ENCODE data around the gene CFAP46.

CFAP46 gene

GRCh38 chr10:132841615-132841975 is 100.8 kb downstream of the CFAP46 start:
- H3K4me3 ChIP-seq (ENCODE audit: control insufficient read depth, low read depth, low read length), result no peak overlapping the region
- TF ChIP-seq CTCF (IDR thresholded peaks at IDR 0.05; ENCODE audit: control insufficient read depth, insufficient read depth, low read depth, low read length, missing control alignments), result no peak
- no peak for DNase-seq (ENCODE audit: low read depth)

DNA sequence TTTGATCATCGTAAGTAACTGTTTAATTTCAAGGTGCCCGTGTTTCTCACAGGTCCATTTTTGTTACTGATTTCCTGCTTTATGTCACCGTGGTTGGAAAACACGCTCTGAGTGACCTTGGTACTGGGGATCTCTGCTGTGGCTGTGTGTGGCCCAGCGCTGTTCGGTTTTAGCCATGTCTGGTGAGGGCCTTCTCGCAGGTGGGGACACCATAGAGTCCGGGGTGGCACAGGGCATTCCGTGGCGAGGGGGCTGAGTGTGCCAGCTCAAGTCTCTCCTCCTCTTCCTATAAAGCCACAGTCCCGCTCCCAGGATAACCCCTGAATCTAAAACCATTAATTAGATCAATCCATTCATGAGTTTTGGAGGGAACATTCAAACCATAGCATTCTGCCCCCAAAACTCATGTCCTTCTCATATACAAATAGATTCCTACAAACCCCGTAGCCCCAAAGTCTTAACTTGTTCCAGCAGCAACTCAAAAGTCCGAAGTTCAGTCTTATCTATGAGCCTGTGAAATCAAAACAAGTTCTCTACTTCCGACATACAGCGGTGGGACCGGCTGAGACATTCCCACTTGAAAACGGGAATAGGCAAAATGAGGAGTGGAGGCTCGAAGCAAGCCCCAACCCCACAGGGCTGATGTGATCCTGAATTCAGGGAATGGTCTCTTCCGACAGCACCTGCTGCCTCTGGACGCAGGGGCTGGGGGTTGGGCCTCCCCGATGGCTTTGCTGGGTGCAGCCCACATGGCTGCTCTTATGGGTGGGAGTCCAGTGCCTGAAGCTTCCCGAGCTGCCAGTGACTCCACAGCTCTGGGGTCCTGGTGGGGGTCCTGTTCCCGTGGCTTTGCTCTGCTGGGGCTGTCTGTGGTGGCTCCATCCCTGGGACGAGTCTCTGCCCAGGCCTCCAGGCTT is 101.4 kb downstream of the CFAP46 start:
- TF ChIP-seq CTCF (IDR thresholded peaks at IDR 0.05; ENCODE audit: control insufficient read depth, insufficient read depth, low read depth, low read length, missing control alignments), result no peak
- no peak for DNase-seq (ENCODE audit: low read depth)
- no peak overlapping the region for H3K4me3 ChIP-seq (ENCODE audit: control insufficient read depth, low read depth, low read length)

DNA sequence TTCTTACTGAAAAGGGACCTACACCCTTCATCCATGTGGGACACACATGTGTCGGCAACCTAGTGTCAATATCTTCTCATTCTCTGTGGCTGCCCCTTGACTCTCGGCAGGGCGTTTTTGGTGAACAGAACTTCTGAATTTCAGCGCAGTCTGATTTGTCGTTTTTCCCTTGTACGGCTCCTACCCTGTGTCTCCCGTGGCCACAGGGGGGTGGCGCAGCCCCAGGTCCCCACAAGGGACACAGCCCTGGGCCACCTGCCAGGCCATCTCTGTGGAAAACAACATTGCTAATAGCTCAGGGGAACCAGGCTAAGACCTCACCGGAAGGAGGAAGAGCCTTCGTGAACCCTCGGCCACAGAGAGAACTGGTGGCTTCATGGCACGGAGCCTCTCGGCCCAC is 103.3 kb downstream of the CFAP46 start:
- H3K4me3 ChIP-seq (ENCODE audit: control insufficient read depth, low read depth, low read length), result no peak overlapping the region
- no peak for TF ChIP-seq CTCF (IDR thresholded peaks at IDR 0.05; ENCODE audit: control insufficient read depth, insufficient read depth, low read depth, low read length, missing control alignments)
- DNase-seq (ENCODE audit: low read depth), result no peak

DNA sequence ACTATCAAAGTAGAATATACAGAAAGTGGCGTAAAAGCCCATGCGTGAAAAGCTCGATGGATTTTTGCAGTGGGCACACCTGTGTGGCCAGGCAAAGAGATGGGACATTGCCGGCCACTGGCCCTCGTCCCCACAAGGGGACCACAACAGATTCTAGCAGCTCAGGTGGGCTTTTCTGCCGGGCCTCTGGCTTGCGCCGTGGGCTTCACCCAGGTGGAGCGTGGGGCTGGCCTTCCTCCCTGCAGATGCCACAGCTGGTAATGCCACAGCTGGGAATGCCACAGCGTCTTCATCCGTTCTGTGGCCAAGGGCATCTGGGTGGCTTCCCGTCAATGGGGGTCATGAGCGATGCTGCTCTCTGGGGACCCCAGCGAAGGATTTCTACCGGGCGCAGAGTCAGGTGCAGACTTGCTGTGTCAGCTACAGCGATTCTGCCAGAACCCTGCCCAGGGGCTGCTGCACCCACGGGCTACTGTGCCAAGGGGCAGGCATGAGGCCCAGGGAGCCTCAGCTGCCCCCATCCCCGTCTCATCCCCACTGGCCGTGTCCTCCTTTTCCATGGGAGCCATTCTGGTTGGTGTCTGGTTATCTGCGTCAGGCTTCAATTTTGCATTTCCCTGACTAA is 103.9 kb downstream of the CFAP46 start:
- DNase-seq (ENCODE audit: low read depth), result no peak
- no peak for TF ChIP-seq CTCF (IDR thresholded peaks at IDR 0.05; ENCODE audit: control insufficient read depth, insufficient read depth, low read depth, low read length, missing control alignments)
- no peak overlapping the region for H3K4me3 ChIP-seq (ENCODE audit: control insufficient read depth, low read depth, low read length)

- DNase-seq (ENCODE audit: low read depth), result no peak
- H3K4me3 ChIP-seq (ENCODE audit: control insufficient read depth, low read depth, low read length), result no peak overlapping the region
- TF ChIP-seq CTCF (IDR thresholded peaks at IDR 0.05; ENCODE audit: control insufficient read depth, insufficient read depth, low read depth, low read length, missing control alignments), result no peak
Observed at GRCh38 chr10:132837905-132838304, 104.5 kb downstream of the CFAP46 start.

GRCh38 chr10:132836832-132837540 is 105.4 kb downstream of the CFAP46 start:
- no peak for DNase-seq (ENCODE audit: low read depth)
- H3K4me3 ChIP-seq (ENCODE audit: control insufficient read depth, low read depth, low read length), result no peak overlapping the region
- TF ChIP-seq CTCF (IDR thresholded peaks at IDR 0.05; ENCODE audit: control insufficient read depth, insufficient read depth, low read depth, low read length, missing control alignments), result peak; percentile 92
